GM18867 (cell line): ENCODE data around the gene MT1M.
A peak's percentile ranks its signal among the peaks of the same experiment; 100 is the strongest.
"Not testable (repeated sequence)": the region's sequence is repeated elsewhere in the genome, so short reads cannot be mapped to it uniquely, and the experiment has no call there.

Source experiments
- ATAC-seq: cut with Tn5 transposase; IDR thresholded peaks from one replicate; pipeline ENCODE4 v1.9.1; 2021; ENCODE audit warnings: mild to moderate bottlenecking, moderate library complexity; ENCODE audit not compliant: unreplicated experiment

The MT1M gene

DNA sequence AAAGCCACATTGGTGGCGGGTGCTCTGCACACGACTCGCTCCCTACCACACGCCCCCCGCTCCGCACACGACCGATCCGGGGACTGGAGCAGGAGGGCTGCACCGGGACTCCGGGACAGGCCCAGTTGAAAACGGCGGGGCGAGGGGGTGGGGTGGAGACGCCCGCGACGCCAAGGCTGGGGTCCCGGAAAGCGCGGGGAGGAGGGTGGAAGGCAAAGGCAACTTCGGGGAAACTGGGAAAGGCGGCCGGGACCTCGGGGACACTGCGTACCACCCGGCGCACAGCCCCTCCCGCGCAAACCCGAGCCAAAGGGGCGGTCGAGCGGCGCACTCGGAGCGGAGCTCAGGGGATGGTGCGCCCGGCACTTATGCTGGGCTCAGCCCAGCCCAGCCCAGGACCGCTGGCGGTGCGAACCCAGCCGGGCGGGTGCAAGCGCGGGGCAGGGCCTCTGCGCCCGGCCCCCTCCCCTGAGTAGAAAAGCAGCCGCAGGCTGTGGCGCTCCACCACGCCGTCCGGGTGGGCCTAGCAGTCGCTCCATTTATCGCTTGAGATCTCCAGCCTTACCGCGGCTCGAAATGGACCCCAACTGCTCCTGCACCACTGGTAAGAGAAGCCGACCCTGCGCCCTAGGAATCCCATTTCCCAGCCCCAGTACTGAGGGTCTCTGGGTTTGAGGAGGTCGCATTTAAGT, at the start of gene MT1M:
Gene MT1M (plus strand): TSS at position 504 of the 692 bp plus-strand sequence. CDS start 73 bp downstream, at position 577.
- ATAC-seq = no peak

DNA sequence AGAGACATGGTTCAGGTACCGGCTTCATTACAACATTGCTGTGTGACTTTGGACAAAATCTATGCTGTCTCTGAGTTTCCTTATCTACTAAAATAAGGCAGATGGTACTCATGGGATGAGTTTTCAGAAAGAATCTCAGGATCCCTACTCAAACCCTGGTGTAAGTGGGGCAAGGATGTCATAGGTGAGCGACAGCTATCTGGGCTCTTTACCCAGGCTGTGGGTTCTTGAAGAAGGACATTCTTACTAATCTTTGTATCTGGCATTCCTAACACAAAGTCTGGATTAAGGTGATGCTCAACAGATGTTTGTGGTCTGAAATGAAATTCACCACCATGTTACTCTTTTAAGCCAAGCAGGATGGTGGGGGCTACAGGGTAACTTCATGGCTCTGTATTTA, 49.5 kb upstream of the MT1M start:
- not testable (repeated sequence) for ATAC-seq

DNA sequence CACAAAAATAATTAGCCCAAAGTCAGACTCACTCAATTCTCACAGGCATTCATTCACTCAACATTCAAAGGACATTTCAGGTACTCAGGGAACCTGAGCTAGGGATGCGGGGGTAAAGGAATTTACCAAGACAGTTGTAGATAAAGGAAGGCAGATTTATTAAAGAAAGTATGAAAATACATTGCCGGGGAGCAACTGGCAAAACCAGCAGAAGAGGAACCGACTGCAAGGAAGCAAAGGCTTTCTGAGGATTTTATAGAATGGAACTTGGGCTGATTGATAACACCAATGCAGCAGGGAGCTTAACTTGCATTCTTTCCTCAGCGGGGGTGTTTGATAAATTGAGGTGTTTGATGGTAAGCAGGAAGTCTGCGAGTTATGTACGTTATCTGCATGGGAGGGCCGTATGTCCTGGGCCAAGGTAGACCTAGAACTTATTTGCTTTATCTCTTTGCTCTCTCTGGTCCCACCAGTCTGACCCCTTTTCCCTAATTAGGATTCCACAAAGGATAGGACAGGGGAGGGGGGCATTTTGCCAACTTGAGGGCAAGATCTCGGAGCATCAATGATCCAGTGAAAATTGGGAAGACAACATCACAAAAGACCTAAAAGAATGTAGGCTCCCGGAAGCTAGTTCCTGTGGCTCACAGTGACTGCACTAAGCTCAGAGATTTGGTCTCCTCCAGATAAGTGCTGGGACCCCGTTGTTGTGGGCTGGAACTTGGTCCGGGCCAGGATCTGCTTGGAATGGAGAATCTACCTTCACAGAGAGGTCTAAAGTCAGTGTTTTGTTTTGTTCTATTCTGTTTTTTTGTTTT, 48.9 kb upstream of the MT1M start:
- no peak for ATAC-seq

DNA sequence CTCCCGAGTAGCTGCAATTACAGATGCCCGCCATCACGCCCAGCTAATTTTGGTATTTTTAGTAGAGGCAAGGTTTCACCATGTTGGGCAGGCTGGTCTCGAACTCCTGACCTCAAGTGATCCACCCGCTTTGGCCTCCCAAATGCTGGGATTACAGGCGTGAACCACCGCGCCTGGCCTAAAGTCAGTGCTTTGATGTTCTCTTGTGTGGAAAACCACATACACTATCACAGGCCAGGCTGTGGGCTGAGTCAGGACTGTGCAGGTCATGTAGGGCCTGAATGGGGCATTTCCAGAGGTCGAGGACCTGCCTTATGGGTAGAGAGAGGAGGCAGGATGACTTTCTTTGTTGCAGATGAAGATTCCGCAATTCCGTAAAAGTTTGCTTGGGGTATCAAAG, 48.2 kb upstream of the MT1M start:
- no peak for ATAC-seq

DNA sequence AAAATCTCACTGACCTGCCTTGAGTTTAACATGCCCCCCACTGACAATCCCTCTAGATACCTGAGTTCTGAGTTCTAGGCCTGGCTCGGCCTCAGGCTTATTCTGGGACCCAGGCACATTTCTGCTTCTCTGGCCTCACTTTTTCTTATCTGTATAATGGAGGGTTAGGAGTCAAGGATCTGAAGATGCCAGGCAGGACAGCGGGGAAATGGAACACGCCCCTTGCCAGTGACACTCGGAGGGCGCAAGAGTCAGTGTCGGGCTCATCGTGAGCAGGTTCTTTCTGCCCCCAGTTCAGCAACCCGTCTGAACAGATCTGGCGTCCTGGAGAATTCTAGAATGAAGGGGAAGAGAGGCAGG, 43.7 kb upstream of the MT1M start:
- ATAC-seq = no peak

DNA sequence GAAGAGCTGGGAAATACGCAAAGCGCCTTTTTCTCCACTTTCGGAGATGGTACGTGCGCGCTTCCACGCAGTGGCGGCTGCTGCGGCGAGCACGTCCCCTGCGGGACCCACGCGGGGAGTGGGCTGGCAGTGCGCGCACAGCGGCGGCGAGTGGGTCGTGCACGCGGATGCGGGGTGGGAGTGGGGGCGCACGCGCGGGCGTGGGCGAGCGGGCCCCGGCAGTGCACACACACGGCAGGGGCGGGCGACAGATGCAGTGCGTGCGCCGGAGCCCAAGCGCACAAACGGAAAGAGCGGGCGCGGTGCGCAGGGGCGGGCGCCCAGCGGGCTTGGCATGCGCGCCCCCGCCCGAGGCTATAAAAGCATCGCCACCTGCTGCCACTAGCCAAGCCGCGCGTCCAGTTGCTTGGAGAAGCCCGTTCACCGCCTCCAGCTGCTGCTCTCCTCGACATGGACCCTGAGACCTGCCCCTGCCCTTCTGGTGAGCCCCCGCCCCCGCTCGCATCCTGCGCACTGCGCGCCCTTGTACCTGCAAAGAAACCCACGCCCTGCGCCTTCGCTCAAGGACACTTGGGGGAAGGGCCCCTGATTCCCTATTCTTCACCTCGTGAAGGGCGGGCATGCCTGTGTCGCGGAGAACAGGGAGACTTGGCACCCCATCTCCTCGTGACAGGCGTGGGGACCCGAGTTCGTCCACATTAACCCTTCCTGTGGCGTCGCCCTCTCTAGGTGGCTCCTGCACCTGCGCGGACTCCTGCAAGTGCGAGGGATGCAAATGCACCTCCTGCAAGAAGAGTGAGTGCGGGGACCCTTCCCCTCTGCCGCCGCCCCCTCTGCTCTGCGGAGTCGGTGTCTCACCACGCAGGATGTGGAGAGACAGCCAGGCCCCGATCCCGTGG, 43.1 kb upstream of the MT1M start, which contains the start of gene MT3:
Gene MT3 (plus strand): TSS at position 388 of the 899 bp plus-strand sequence. CDS start 63 bp downstream, at position 451.
- ATAC-seq = no peak

DNA sequence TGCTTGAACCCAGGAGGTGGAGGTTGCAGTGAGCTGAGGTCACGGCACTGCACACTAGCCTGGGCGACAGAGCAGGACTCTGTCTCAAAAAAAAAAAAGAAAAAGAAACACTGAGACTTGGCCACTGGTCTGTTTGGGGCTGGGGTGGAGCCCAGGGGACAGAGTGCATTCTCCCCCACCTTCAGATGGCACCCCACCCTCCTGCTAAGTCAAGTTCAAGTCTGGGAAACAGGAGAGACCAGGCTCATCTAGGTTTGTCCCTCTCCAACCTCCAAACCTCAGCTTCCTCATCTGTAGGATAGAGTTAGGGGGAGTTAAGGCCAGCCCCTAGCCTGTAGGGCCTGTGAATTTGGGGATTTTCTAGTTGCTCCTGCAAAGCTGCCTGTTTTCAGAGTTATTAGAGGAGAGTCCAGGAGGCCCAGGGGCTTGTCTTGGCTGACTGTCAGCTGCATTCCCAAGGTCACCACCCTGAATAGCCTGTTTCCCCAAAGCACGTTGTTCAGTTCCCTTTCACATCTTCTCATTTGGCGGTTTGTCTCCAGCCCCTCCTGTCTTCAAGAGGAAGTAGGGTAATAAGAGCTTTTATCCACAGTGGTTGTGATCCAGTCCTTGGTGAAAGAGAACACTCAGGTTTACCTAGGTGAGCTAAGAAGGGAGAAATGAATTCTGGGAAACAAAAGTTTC, 40.9 kb upstream of the MT1M start:
- no peak for ATAC-seq

DNA sequence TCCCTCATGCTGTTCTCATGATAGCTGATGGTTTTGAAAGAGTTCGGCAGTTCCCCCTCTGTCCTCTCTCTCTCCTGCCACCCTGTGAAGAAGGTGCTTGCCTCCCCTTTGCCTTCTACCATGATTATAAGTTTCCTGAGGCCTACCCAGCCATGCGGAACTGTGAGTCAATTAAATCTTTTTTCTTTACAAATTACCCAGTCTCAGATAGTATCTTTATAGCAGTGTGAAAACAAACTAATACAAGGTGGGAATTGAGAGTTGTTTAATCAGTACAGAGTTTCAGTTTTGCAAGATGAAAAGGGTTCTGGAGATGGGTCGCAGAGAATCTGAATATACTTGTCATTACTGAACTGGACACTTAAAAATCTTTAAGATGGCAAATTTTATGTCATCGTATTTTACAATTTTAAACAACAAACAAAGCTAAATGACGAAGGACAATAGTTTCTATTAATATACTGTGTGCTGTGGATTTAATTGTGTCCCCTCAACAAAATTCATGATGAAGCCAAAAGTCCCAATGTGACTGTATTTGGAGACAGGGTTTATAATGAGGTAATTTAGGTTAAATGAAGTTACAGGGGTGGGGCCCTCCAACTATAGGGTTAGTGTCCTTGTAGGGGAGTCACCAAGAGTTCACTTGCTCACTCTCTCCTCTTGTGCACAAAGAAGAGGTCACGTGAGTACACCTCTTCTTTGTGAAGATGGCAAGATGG, 38.7 kb upstream of the MT1M start:
- ATAC-seq = no peak

DNA sequence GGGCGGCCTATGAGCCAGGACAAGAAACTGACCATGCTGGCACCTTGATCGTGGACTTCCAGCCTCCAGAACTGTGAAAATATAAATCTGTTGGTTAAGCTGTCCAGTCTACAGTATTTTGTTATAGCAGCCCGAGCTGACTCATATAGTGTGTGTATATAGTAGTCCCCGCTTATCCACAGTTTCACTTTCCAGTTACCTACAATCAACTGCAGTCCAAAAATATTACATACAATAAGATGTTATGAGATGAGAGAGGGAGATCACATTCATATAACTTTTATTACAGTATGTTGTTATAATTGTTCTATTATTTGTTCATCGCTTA, 38.2 kb upstream of the MT1M start:
- ATAC-seq = no peak

DNA sequence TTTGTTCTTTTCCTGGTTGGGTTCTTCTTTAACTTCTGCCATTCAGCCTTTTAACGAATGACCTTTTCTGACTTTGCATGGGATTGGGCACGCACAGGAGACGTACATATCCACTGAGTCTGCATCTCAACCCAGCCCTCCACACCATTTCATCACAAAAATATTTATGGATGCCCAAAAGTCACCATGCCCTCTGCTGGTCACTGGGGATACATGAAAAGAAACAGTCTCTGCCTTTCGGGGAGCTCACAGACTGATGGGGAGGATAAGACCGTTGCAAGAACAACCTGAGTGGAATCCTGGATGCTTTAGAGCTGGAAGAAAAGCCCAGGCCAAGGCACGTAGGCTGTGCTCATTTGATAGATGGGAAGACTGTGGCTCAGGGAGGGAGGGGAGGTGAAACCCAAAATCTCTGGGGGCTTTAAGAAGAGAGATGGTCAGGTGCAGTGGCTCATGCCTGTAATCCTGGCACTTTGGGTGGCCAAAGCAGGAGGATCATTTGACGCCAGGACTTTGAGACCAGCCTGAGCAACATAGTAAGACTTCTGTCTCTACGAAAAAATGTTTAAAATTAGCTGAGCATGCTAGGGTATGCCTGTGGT, 32.0 kb upstream of the MT1M start:
- ATAC-seq = peak; percentile 59

DNA sequence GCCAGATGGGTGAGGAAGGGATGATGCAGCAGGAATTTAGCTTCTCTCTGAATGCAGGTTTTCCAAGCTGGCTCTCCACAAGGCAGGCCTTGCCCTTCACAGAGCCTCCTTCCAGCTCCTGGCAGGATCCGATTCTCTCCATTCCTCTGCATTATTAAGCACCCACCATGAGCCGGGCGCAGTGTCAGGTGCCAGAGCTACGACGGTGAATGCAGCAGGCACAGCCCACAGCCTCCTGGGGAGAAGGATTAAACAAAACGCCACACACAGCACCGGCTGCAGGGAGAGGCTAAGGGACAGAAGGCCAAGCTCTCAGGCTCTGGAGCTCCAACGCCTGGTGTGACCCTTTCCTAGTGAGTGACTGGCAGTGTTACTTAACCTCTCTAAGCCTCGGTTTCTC, 31.1 kb upstream of the MT1M start:
- no peak for ATAC-seq

DNA sequence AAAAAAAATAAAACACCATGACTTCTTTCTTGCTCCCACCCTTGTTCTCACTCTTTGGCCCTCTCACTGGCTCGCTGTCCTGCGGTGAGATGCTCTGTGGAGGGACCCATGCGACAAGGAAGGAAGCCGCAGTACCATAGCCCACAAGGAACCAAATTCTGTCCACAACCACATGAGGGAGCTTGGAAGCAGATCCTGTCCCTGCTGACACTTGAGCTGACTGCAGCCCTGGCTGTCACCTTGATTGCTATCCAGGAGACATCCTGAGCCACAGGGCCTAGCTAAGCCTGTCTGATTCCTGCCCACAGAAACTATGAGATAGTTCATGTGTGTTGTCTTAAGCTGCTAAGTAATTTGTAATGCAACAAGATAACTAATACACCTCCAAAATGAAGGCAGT, 28.9 kb upstream of the MT1M start:
- no peak for ATAC-seq

DNA sequence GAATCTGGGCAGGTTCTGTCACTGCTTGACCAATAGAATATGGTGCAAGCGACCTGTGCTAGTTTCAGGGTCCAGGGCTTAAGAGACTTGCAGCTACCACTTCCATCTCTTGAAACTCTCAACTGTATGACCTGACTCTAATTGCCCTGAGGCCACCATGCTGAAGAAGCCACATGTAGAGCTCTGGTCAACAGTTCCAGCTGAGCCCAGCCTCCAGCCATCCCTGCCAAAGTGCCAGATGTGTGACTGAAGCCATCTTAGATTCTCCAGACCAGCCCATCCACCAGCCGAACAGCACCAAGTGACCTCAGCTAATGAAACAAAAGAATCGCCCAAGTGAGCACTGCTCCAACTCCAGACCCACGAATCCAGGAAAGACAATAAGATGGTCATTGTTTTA, 27.5 kb upstream of the MT1M start:
- ATAC-seq = no peak

DNA sequence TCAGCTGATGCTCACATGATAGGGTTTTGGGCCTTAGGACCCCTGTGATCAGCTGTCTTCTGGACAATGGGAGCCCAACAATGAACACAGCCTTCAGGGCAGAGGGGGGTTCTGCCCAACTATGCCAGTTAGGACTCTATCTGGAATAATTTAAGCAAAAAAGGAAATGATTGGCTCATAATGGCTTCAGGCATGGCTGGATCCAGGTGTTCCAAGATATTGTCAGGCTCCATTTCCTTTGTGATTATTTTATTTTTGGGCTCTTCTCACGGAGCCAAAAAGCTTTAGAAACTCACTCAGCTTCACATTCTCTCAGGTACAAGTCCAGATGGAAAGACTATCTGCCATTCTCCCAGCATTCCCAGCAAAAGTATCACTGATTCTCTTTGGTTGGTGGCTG, 27.0 kb upstream of the MT1M start:
- no peak for ATAC-seq

DNA sequence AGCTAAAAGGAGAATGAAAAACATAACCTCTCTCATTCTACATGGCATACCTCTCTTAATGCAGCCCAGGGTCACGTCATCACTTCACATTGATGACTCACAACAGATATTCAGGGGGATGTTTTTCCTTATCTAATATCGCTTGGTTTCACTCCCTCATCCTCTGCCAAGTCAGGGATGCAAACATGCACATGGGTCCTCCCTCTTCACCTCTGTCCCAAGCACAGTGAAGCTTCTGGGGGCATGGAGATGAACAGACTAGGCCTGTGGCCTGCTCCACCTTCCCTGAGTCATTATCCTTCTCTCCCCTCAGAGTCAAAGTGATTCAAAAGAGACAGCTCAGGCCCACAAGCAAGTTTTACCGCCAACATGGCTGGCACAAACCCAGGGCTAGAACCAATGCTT, 26.4 kb upstream of the MT1M start:
- ATAC-seq = no peak

DNA sequence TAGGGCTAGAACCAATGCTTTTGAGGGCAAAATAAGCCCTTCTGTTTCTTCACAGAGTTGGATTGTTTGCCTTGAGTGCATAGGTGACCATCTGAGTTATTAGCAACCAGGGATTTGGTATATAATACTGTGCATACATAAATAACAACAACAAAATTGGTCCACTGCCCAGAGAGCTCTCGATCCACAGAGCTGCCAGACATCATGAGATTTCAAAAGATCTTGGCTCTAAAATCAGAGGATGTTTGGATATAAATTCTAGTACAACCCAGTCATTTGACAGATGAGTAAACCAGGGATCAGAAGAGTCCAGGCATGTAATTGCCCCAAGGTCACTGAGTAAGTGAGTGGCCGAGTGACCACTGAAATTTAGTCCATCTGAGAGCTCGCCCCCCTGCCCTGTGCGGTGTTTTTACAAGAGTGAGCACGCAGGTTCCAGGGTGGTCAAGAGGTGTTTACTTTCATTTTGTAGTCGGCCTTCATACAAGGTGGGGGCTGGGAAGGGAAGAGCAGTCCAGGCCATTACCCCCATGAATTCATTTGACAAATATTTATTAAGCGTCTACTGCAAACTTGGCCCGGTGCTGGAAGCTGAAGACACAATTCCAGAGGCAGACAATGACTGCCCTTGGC, 25.9 kb upstream of the MT1M start:
- no peak for ATAC-seq

DNA sequence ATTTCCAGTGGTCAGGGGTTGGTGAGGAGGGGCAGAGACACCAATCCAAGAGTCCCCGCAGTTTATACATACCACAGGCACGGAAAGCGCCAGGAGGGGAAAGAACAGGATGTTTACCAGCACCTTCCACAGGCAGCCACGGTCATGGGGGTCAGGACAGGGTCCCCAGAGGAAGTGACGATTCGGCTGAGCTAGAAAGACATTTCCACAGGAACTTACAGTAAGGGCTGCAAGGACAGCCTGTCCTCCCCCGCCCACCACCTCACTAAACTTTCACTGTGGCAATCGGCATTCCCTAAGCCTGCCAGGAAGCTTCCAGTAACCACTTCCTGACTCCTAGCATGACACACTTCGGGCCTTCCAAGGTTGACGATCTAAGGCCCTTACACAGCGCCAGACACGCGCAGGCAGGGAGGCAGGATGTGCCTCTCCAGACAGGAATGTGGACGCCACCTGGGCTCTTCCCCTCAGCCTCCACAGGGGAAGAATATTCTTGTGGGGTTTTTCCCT, 25.3 kb upstream of the MT1M start:
- ATAC-seq = no peak

DNA sequence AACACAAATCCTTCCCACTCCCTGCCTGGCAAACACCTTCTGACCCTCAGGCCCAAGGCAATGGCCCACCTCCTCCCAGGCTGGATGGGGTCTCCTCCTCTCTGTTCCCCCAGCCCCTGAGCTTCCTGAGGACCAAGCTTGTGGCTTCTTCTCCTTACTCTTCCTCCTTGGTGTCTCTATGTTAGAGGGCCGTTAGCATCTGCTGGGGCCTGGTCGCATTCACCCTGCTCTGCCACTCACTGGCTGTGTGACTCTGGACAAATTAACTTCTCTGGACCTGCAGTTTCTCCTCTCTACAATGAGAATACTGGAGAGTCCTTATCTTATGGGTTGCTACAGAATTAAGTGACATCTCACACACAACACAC, 24.8 kb upstream of the MT1M start:
- no peak for ATAC-seq
